IMR-90 (cell line): Measurements from ENCODE around the gene AKAP5. TPM values are rescaled to one million over a fixed set of nuclear protein-coding genes. Genes with fewer than 3 reads are reported as not detected.

Experiments
- ATAC-seq: fragments of 200-7000 bp; cut with Tn5 transposase; 2 replicates; pipeline ENCODE4 v1.9.1; 2020; ENCODE audit warnings: low read depth, mild to moderate bottlenecking, moderate library complexity
- BruUV-seq: library from RNA; stranded (reverse); fragments of 400-500 nt; replicated peaks from 2 replicates; lab custom pipeline; 2021; lab: Mats Ljungman, UMichigan
- CTCF ChIA-PET: fragments of 300-600 bp; formaldehyde crosslinking; extraction: SDS; loops from one replicate; lab custom pipeline; 2021; ENCODE audit warnings: antibody characterized with exemption; lab: Yijun Ruan, JAX
- POLR2A ChIA-PET: fragments of 300-600 bp; sonication (Branson Sonifier 250); formaldehyde crosslinking; loops from one replicate; lab custom pipeline; 2022; ENCODE audit warnings: antibody characterized with exemption; ENCODE audit not compliant: unreplicated experiment; lab: Charles Lee
- DNase-seq: peaks from one replicate; pipeline ENCODE4 v3.0.0; 2013
- H2AFZ ChIP-seq: replicated peaks from 2 replicates; pipeline ENCODE3; 2013; ENCODE audit warnings: low read length, mild to moderate bottlenecking; ENCODE audit not compliant: poor library complexity
- H2AK5ac ChIP-seq: 2 replicates; pipeline ENCODE4 v1.6.1; 2013; ENCODE audit warnings: low read depth, low read length, inconsistent platforms
- H2AK9ac ChIP-seq: replicated peaks from 2 replicates; pipeline ENCODE3; 2013; ENCODE audit warnings: mild to moderate bottlenecking, low read depth, low read length, moderate library complexity; ENCODE audit not compliant: poor library complexity
- H2BK120ac ChIP-seq: 2 replicates; pipeline ENCODE4 v1.6.1; 2013; ENCODE audit warnings: low read depth, low read length, inconsistent platforms
- H2BK15ac ChIP-seq: 3 replicates; pipeline ENCODE4 v1.6.1; 2013; ENCODE audit warnings: low read depth, low read length, inconsistent platforms
- H2BK20ac ChIP-seq: 2 replicates; pipeline ENCODE4 v1.6.1; 2013; ENCODE audit warnings: low read depth, mild to moderate bottlenecking, inconsistent platforms, low read length, moderate library complexity
- H2BK5ac ChIP-seq: 2 replicates; pipeline ENCODE4 v1.6.1; 2013; ENCODE audit warnings: mild to moderate bottlenecking, low read depth, low read length, inconsistent platforms; ENCODE audit not compliant: poor library complexity, severe bottlenecking
- H3K14ac ChIP-seq: replicated peaks from 2 replicates; pipeline ENCODE4 v1.6.1; 2013; ENCODE audit warnings: low read depth, low read length, inconsistent platforms
- H3K18ac ChIP-seq: 2 replicates; pipeline ENCODE4 v1.6.1; 2013; ENCODE audit warnings: low read depth, low read length, control low read depth
- H3K23ac ChIP-seq: 2 replicates; pipeline ENCODE4 v1.6.1; 2013; ENCODE audit warnings: low read depth, low read length, inconsistent platforms
- H3K27ac ChIP-seq: 2 replicates; pipeline ENCODE4 v1.5.1; 2013; ENCODE audit warnings: mild to moderate bottlenecking, control low read depth, low read length; ENCODE audit not compliant: insufficient read depth
- H3K27me3 ChIP-seq: 2 replicates; pipeline ENCODE4 v1.6.1; 2013; ENCODE audit warnings: low read length; ENCODE audit not compliant: control insufficient read depth, insufficient read depth
- H3K36me3 ChIP-seq: 2 replicates; pipeline ENCODE4 v1.6.1; 2013; ENCODE audit warnings: low read length, mixed read lengths; ENCODE audit not compliant: control insufficient read depth, insufficient read depth
- H3K4ac ChIP-seq: 2 replicates; pipeline ENCODE4 v1.6.1; 2013; ENCODE audit warnings: low read depth, low read length, inconsistent platforms
- H3K4me1 ChIP-seq: 2 replicates; pipeline ENCODE4 v1.6.1; 2013; ENCODE audit warnings: low read length, mixed read lengths; ENCODE audit not compliant: control insufficient read depth, insufficient read depth
- H3K4me2 ChIP-seq: 2 replicates; pipeline ENCODE4 v1.6.1; 2013; ENCODE audit warnings: low read depth, mild to moderate bottlenecking, control low read depth, low read length, moderate library complexity
- H3K4me3 ChIP-seq: 2 replicates; pipeline ENCODE4 v1.5.1; 2013; ENCODE audit warnings: low read depth, mild to moderate bottlenecking, control low read depth, low read length, moderate library complexity; ENCODE audit not compliant: insufficient read depth
- H3K56ac ChIP-seq: 2 replicates; pipeline ENCODE4 v1.6.1; 2013; ENCODE audit warnings: low read length, inconsistent platforms; ENCODE audit not compliant: insufficient read depth; ENCODE audit errors: extremely low read depth
- H3K79me1 ChIP-seq, 2 experiments: 2 replicates each; pipeline ENCODE4 v1.6.1; 2013; ENCODE audit warnings: low read length in 2 of 2, inconsistent platforms in 1 of 2, low read depth in 1 of 2
- H3K9ac ChIP-seq: 2 replicates; pipeline ENCODE4 v1.6.1; 2013; ENCODE audit warnings: low read depth, low read length, control low read depth
- H3K9me1 ChIP-seq: 2 replicates; pipeline ENCODE4 v1.6.1; 2013; ENCODE audit warnings: low read length, inconsistent platforms; ENCODE audit not compliant: insufficient read depth
- H3K9me3 ChIP-seq: 2 replicates; pipeline ENCODE4 v1.6.1; 2013; ENCODE audit warnings: low read length; ENCODE audit not compliant: control insufficient read depth, insufficient read depth
- H4K20me1 ChIP-seq: 2 replicates; pipeline ENCODE4 v1.6.1; 2013; ENCODE audit warnings: low read length, inconsistent platforms; ENCODE audit not compliant: insufficient read depth
- H4K5ac ChIP-seq: 2 replicates; pipeline ENCODE4 v1.6.1; 2013; ENCODE audit warnings: mild to moderate bottlenecking, low read depth, low read length, control low read depth
- H4K8ac ChIP-seq, 2 experiments: 2 replicates each; pipeline ENCODE4 v1.6.1; 2013; ENCODE audit warnings: low read depth in 2 of 2, low read length in 2 of 2, control low read depth in 1 of 2, inconsistent platforms in 1 of 2
- H4K91ac ChIP-seq: 2 replicates; pipeline ENCODE4 v1.6.1; 2013; ENCODE audit warnings: low read depth, low read length, inconsistent platforms; ENCODE audit not compliant: insufficient read depth
- CEBPB ChIP-seq: IDR thresholded peaks from 2 replicates; pipeline ENCODE4 v1.6.1; 2012; ENCODE audit warnings: low read depth, low read length, improper control_type of control experiment
- CHD1 ChIP-seq: IDR thresholded peaks from 2 replicates; pipeline ENCODE4 v1.6.1; 2012; ENCODE audit warnings: low read depth, low read length, improper control_type of control experiment
- CTCF ChIP-seq: conservative IDR thresholded peaks from 2 replicates; pipeline ENCODE4 v1.5.1; 2012; ENCODE audit warnings: mild to moderate bottlenecking, low read depth, low read length, improper control_type of control experiment
- ELK1 ChIP-seq: fragments of 150-350 bp; IDR thresholded peaks from 2 replicates; pipeline ENCODE4 v1.6.1; 2016; ENCODE audit warnings: low read depth, mild to moderate bottlenecking, low read length, moderate library complexity, borderline replicate concordance
- FOS ChIP-seq: fragments of 150-350 bp; IDR thresholded peaks from 2 replicates; pipeline ENCODE4 v1.6.1; 2016; ENCODE audit warnings: low read depth, low read length
- MAZ ChIP-seq: IDR thresholded peaks from 2 replicates; pipeline ENCODE4 v1.6.1; 2012; ENCODE audit warnings: low read depth, mild to moderate bottlenecking, low read length, improper control_type of control experiment, moderate library complexity, borderline replicate concordance
- NFE2L2 ChIP-seq: fragments of 150-350 bp; IDR thresholded peaks from 2 replicates; pipeline ENCODE4 v1.6.1; 2016; ENCODE audit warnings: low read depth, mild to moderate bottlenecking, low read length
- POLR2A ChIP-seq: IDR thresholded peaks from 2 replicates; pipeline ENCODE4 v1.6.1; 2012; ENCODE audit warnings: mild to moderate bottlenecking, low read depth, low read length
- RAD21 ChIP-seq: IDR thresholded peaks from 2 replicates; pipeline ENCODE4 v1.6.1; 2012; ENCODE audit warnings: low read length, improper control_type of control experiment
- RFX5 ChIP-seq: IDR thresholded peaks from 2 replicates; pipeline ENCODE4 v1.8.0; 2012; ENCODE audit warnings: low read depth, mild to moderate bottlenecking, low read length, moderate library complexity
- SMC3 ChIP-seq: fragments of 150-350 bp; IDR thresholded peaks from 2 replicates; pipeline ENCODE4 v1.6.1; 2016; ENCODE audit warnings: low read depth, mild to moderate bottlenecking, antibody characterized with exemption, low read length, moderate library complexity
- WGBS, 2 experiments: methylation state at CpG; one replicate each; pipeline versions ENCODE4 v1.1.5 to v1.1.7; 2013; ENCODE audit warnings: missing lambda C conversion rate in 2 of 2; ENCODE audit not compliant: insufficient read length in 1 of 2; ENCODE audit errors: extremely low coverage in 2 of 2; 5-methylcytosine and 5-hydroxymethylcytosine counted together
- dilution Hi-C: fragments of 300-500 bp; cut with HindIII; formaldehyde crosslinking; loops from one replicate; pipeline ENCODE4 v1.14.3; 2018; ENCODE audit warnings: low sequenced_read_pairs; ENCODE audit not compliant: unreplicated experiment
- in situ Hi-C: fragments of 300-500 bp; cut with MboI; formaldehyde crosslinking; loops from 3 replicates; pipeline ENCODE4 v1.14.3; 2019; ENCODE audit warnings: low sequenced_read_pairs, inconsistent platforms, mixed read lengths
- intact Hi-C: fragments of 100-400 bp; cut with micrococcal nuclease; formaldehyde crosslinking; loops from 2 replicates; pipeline ENCODE4 v1.10.0; 2022
- polyA plus RNA-seq, 3 experiments: library from polyadenylated mRNA; depleted of rRNA; stranded (reverse); fragments of >200 nt; gene quantifications; 2 replicates each; pipeline ENCODE4 v1.2.3, GENCODE V29; 2012; ENCODE audit warnings: low replicate concordance in 1 of 3
- total RNA-seq: library from RNA; depleted of rRNA; stranded (reverse); fragments of >200 nt; gene quantifications from 2 replicates; pipeline ENCODE4 v1.2.3, GENCODE V29; 2012
- TF ChIP-seq, protein P1 (sequence below): fragments of 150-350 bp; IDR thresholded peaks from 2 replicates; pipeline ENCODE4 v1.6.1; 2017; ENCODE audit warnings: mild to moderate bottlenecking, antibody characterized with exemption, low read length, low read depth

Gene AKAP5
- total and polyA plus RNA-seq, 2 of the 4 experiments (the other 2 are of a cell fraction): 0.21 to 0.72 TPM

- Histone ChIP-seq H3K9me1 (0 out of 2 replicates have a peak, but pooled peaks cover 4% of the 10 kb centered on the region), H4K91ac (no peak overlapping the region), H2AFZ (no peak overlapping the region), H3K27ac (no peak overlapping the region), H3K27me3 (no peaks in the 10 kb centered on the region), H4K5ac (no peak overlapping the region), H3K56ac (no peak overlapping the region), H2BK15ac (no peak overlapping the region), H2AK9ac (no peak overlapping the region), H3K4me1 (peaks cover 1% of the 10 kb centered on the region; the same call in 1 of the 2 replicates), H2BK5ac (no peak overlapping the region), H3K79me1 (no peaks in the 10 kb centered on the region), H3K4ac (no peak overlapping the region), H3K9me3 (no peaks in the 10 kb centered on the region), H3K9ac (no peak overlapping the region), H3K4me3 (no peak overlapping the region), H2BK120ac (no peak overlapping the region), H3K36me3 (no peaks in the 10 kb centered on the region; the same call in 1 of the 2 replicates), H3K14ac (no peak overlapping the region), H4K20me1 (no peaks in the 10 kb centered on the region), H2BK20ac (no peak overlapping the region), H3K4me2 (no peak overlapping the region), H3K23ac (no peak overlapping the region), H2AK5ac (no peak overlapping the region), H4K8ac (no peak overlapping the region), H3K18ac (no peak overlapping the region)
- BruUV-seq: no TSS peak
- DNase-seq (no peak), ATAC-seq (no peak)
- intact Hi-C loops: no loop called here
- POLR2A ChIA-PET: no interaction called here
- no peak for TF ChIP-seq CTCF
- no peak for TF ChIP-seq MAZ
- TF ChIP-seq CEBPB: no peak
- TF ChIP-seq ELK1: no peak
- no peak for TF ChIP-seq CHD1
- no peak for TF ChIP-seq FOS
- TF ChIP-seq SMC3: no peak
- no peak for TF ChIP-seq POLR2A
- TF ChIP-seq, protein P1, sequence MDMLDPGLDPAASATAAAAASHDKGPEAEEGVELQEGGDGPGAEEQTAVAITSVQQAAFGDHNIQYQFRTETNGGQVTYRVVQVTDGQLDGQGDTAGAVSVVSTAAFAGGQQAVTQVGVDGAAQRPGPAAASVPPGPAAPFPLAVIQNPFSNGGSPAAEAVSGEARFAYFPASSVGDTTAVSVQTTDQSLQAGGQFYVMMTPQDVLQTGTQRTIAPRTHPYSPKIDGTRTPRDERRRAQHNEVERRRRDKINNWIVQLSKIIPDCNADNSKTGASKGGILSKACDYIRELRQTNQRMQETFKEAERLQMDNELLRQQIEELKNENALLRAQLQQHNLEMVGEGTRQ: no peak
- no peak for TF ChIP-seq RFX5
- no peak for TF ChIP-seq RAD21
- TF ChIP-seq NFE2L2: no peak
- in situ Hi-C loops: no loop called here
- dilution Hi-C loops: no loop called here
- CTCF ChIA-PET: no interaction called here
- 92% methylated on average over 5 of the region's 6 CpGs; no CpG with 5 or more reads in 1 of the 2 experiments for WGBS, 2 experiments
Observed at GRCh38 chr14:64463873-64464272, 1.4 kb upstream of the AKAP5 start.
